ENCODE results near the gene BHMT.

- no peak for TF ChIP-seq CTCF (IDR thresholded peaks at IDR 0.05; ENCODE audit: low read depth, low read length, poor library complexity, severe bottlenecking)
- no peak for TF ChIP-seq EZH2phosphoT487 (IDR thresholded peaks at IDR 0.05; ENCODE audit: borderline replicate concordance, low read length)
Observed at GRCh38 chr5:79135790-79136553, 24.4 kb downstream of the BHMT start.
